HUDEP-2 (cell line): Measurements from ENCODE around the gene SLC25A12.
"Not testable (repeated sequence)": the region's sequence is repeated elsewhere in the genome, so short reads cannot be mapped to it uniquely, and the experiment has no call there.

ENCODE experiments used
- DNase-seq, 76 experiments: peaks; one replicate each; lab custom pipeline; 2025; ENCODE audit not compliant: unreplicated experiment in 76 of 76; lab: John Stamatoyannopoulos, UW

SLC25A12 gene

GRCh38 chr2:171832489-171832888 is 61.6 kb downstream of the SLC25A12 start:
- DNase-seq: no peak

- DNase-seq: no peak
Measured at GRCh38 chr2:171830039-171830438, 64.0 kb downstream of the SLC25A12 start.

- no peak for DNase-seq
Measured at GRCh38 chr2:171824086-171824485, 70.0 kb downstream of the SLC25A12 start.

GRCh38 chr2:171822525-171823322 is 71.3 kb downstream of the SLC25A12 start:
- DNase-seq: no peak

GRCh38 chr2:171819453-171819852 is 74.6 kb downstream of the SLC25A12 start:
- DNase-seq: no peak

GRCh38 chr2:171814883-171815282 is 79.2 kb downstream of the SLC25A12 start:
- DNase-seq: no peak

GRCh38 chr2:171814174-171814573 is 79.9 kb downstream of the SLC25A12 start:
- no peak for DNase-seq

GRCh38 chr2:171813729-171814128 is 80.3 kb downstream of the SLC25A12 start:
- no peak for DNase-seq

GRCh38 chr2:171813126-171813525 is 80.9 kb downstream of the SLC25A12 start:
- no peak for DNase-seq

- DNase-seq: peak in 15 of 76 experiments; percentile 1 to 43 (median 13)
Measured at GRCh38 chr2:171811245-171811628, 82.8 kb downstream of the SLC25A12 start.

- no peak for DNase-seq
Measured at GRCh38 chr2:171810422-171811244, 83.4 kb downstream of the SLC25A12 start.

- DNase-seq: not testable (repeated sequence)
Measured at GRCh38 chr2:171808885-171809284, 85.2 kb downstream of the SLC25A12 start.

GRCh38 chr2:171807831-171808393 is 86.1 kb downstream of the SLC25A12 start:
- DNase-seq: no peak

- no peak for DNase-seq
Measured at GRCh38 chr2:171807119-171807518, 86.9 kb downstream of the SLC25A12 start.

- no peak for DNase-seq
Measured at GRCh38 chr2:171804456-171804855, 89.6 kb downstream of the SLC25A12 start.

GRCh38 chr2:171803757-171804156 is 90.3 kb downstream of the SLC25A12 start:
- DNase-seq: no peak

- DNase-seq: no peak
Measured at GRCh38 chr2:171800639-171801038, 93.4 kb downstream of the SLC25A12 start.

GRCh38 chr2:171798156-171798820 is 95.8 kb downstream of the SLC25A12 start:
- DNase-seq: peak in 1 of 76 experiments; percentile 3

GRCh38 chr2:171794918-171795317 is 99.1 kb downstream of the SLC25A12 start:
- DNase-seq: no peak

- DNase-seq: no peak
Measured at GRCh38 chr2:171793691-171794678, 100.1 kb downstream of the SLC25A12 start.
